K562 (cell line): ENCODE data around the gene LOC128125822.

ENCODE experiments used
- ATAC-seq: fragments of 200-7000 bp; cut with Tn5 transposase; 3 replicates; pipeline ENCODE4 v1.9.1; 2020; ENCODE audit warnings: moderate library complexity
- BruUV-seq: library from RNA; stranded (reverse); fragments of 400-500 nt; replicated peaks from 2 replicates; lab custom pipeline; 2021; lab: Mats Ljungman, UMichigan
- CTCF ChIA-PET: fragments of 300-600 bp; formaldehyde crosslinking; extraction: SDS; loops from one replicate; lab custom pipeline; 2021; ENCODE audit warnings: low intra/inter-chr PET ratio; lab: Yijun Ruan, JAX
- POLR2A ChIA-PET: fragments of 300-600, 350-650 bp; sonication (Branson Sonifier 250); formaldehyde crosslinking; extraction: SDS; loops from one replicate; lab custom pipeline; 2021; ENCODE audit warnings: antibody characterized with exemption, inconsistent platforms; lab: Yijun Ruan, JAX
- DNase-seq, 4 experiments: peaks; one replicate each; pipeline versions ENCODE4 v3.0.0 to v3.0.0-alpha.2; 2011 to 2018; ENCODE audit warnings: low spot score in 3 of 4, mixed read lengths in 3 of 4; ENCODE audit errors: extremely low read depth in 1 of 4
- FAIRE-seq: peaks from 2 replicates; lab custom pipeline; 2011; peaks lifted over from hg19 to GRCh38; lab: Jason Lieb, UNC
- H2AFZ ChIP-seq: 2 replicates; pipeline ENCODE4 v1.6.0; 2011; ENCODE audit warnings: low read depth, low read length, control low read depth, inconsistent platforms
- H3K27ac ChIP-seq: fragments of 200-600 bp; 3 replicates; pipeline ENCODE4 v1.8.0; 2011; ENCODE audit warnings: low read depth, mild to moderate bottlenecking, control low read depth, inconsistent platforms, low read length, moderate library complexity, mixed read lengths; ENCODE audit errors: extremely low read depth
- H3K27me3 ChIP-seq, 2 experiments: fragments of 300-600 bp in 1 of 2; 2 replicates in 1 of 2; 3 replicates in 1 of 2; pipeline versions ENCODE4 v1.6.0 to v1.8.0; 2011; ENCODE audit warnings: inconsistent platforms in 2 of 2, low read length in 2 of 2, mild to moderate bottlenecking in 1 of 2, mixed read lengths in 1 of 2, moderate library complexity in 1 of 2; ENCODE audit not compliant: control insufficient read depth in 2 of 2, insufficient read depth in 2 of 2
- H3K36me3 ChIP-seq: fragments of 300-600 bp; 3 replicates; pipeline ENCODE4 v1.8.0; 2011; ENCODE audit warnings: mild to moderate bottlenecking, low read length, inconsistent platforms; ENCODE audit not compliant: control insufficient read depth, insufficient read depth
- H3K4me1 ChIP-seq, 2 experiments: fragments of 200-600 bp in 1 of 2; replicated peaks in 1 of 2; 2 replicates in 1 of 2; 3 replicates in 1 of 2; pipeline versions ENCODE4 v1.5.1 to v1.8.0; 2011; ENCODE audit warnings: inconsistent platforms in 2 of 2, low read length in 2 of 2, mild to moderate bottlenecking in 1 of 2, mixed read lengths in 1 of 2, moderate library complexity in 1 of 2; ENCODE audit not compliant: control insufficient read depth in 2 of 2, insufficient read depth in 2 of 2
- H3K4me2 ChIP-seq: 2 replicates; pipeline ENCODE4 v1.6.1; 2011; ENCODE audit warnings: low read length, control low read depth, inconsistent platforms, mixed read lengths; ENCODE audit not compliant: insufficient read depth
- H3K4me3 ChIP-seq: fragments of 200-600 bp; sonication (generic), shearing (Covaris generic); 2 replicates; pipeline ENCODE4 v1.5.1; 2016; ENCODE audit warnings: control low read depth, inconsistent platforms
- H3K79me2 ChIP-seq: fragments of 200-600 bp; 3 replicates; pipeline ENCODE4 v1.8.0; 2011; ENCODE audit warnings: low read length, inconsistent platforms; ENCODE audit not compliant: control insufficient read depth, insufficient read depth
- H3K9ac ChIP-seq, 2 experiments: 2 replicates each; pipeline versions ENCODE4 v1.6.0 to v1.6.1; 2011; ENCODE audit warnings: low read depth in 2 of 2, low read length in 2 of 2, control low read depth in 1 of 2, inconsistent platforms in 1 of 2, mild to moderate bottlenecking in 1 of 2, mixed read lengths in 1 of 2; ENCODE audit not compliant: insufficient read depth in 1 of 2
- H3K9me1 ChIP-seq: one replicate; pipeline ENCODE4 v1.6.0; 2011; ENCODE audit warnings: inconsistent platforms, mild to moderate bottlenecking, low read length, moderate library complexity; ENCODE audit not compliant: control insufficient read depth, insufficient read depth
- H3K9me3 ChIP-seq: replicated peaks from 2 replicates; pipeline ENCODE4 v1.5.1; 2011; ENCODE audit warnings: low read depth, low read length, inconsistent platforms; ENCODE audit not compliant: control insufficient read depth, insufficient read depth
- H4K20me1 ChIP-seq: replicated peaks from 2 replicates; pipeline ENCODE4 v1.6.1; 2011; ENCODE audit warnings: low read length, inconsistent platforms, mixed read lengths; ENCODE audit not compliant: control insufficient read depth, insufficient read depth
- GABPA ChIP-seq: fragments of 200-800 bp; sonication (Bioruptor generic); conservative IDR thresholded peaks from 2 replicates; pipeline ENCODE4 v1.6.1; 2016; ENCODE audit warnings: low read depth, missing genetic modification characterization, missing compliant biosample characterization
- GABPB2 ChIP-seq: fragments of 250-450 bp; sonication (Bioruptor Pico); conservative IDR thresholded peaks from 2 replicates; pipeline ENCODE4 v1.5.1; 2021; ENCODE audit warnings: mild to moderate bottlenecking
- GTF3C2 ChIP-seq: IDR thresholded peaks from 3 replicates; pipeline ENCODE4 v1.6.1; 2011; ENCODE audit warnings: borderline replicate concordance, mild to moderate bottlenecking, moderate library complexity; ENCODE audit not compliant: insufficient read length; ENCODE audit errors: extremely low read depth
- HDAC2 ChIP-seq: fragments of 450-650 bp; IDR thresholded peaks from 2 replicates; pipeline ENCODE4 v1.6.1; 2016; ENCODE audit warnings: mild to moderate bottlenecking
- HSF4 ChIP-seq: fragments of 250-450 bp; sonication (Bioruptor Pico); IDR thresholded peaks from 2 replicates; pipeline ENCODE4 v2.1.2; 2022; ENCODE audit warnings: mild to moderate bottlenecking, moderate library complexity, borderline replicate concordance
- LEF1 ChIP-seq: fragments of 450-650 bp; IDR thresholded peaks from 2 replicates; pipeline ENCODE4 v1.6.1; 2016; ENCODE audit warnings: mild to moderate bottlenecking
- SMARCA5 ChIP-seq: fragments of 450-650 bp; IDR thresholded peaks from 2 replicates; pipeline ENCODE4 v1.6.1; 2016
- ZBTB7A ChIP-seq: IDR thresholded peaks from 2 replicates; pipeline ENCODE4 v1.6.1; 2011; ENCODE audit warnings: low read depth, mild to moderate bottlenecking, low read length, moderate library complexity, borderline replicate concordance; ENCODE audit not compliant: control insufficient read depth
- ZNF134 ChIP-seq: fragments of 250-450 bp; sonication (Bioruptor Pico); conservative IDR thresholded peaks from 2 replicates; pipeline ENCODE4 v1.4.0; 2020
- ZNF347 ChIP-seq: fragments of 450-650 bp; formaldehyde crosslinking; IDR thresholded peaks from 2 replicates; pipeline ENCODE4 v1.4.0; 2020; ENCODE audit warnings: low read depth, mild to moderate bottlenecking, moderate library complexity
- WGBS: fragments of 100-300 bp; shearing (Covaris generic); methylation state at CpG from one replicate; pipeline ENCODE4 v1.1.6; 2016; ENCODE audit warnings: low coverage, mixed read lengths; ENCODE audit not compliant: insufficient coverage; ENCODE audit errors: missing lambda C conversion rate; 5-methylcytosine and 5-hydroxymethylcytosine counted together
- in situ Hi-C: fragments of 300-500 bp; cut with MboI; formaldehyde crosslinking; loops from 4 replicates; pipeline ENCODE4 v1.15.0; 2018; ENCODE audit warnings: inconsistent platforms, mixed read lengths
- intact Hi-C: fragments of 100-400 bp; cut with micrococcal nuclease; formaldehyde crosslinking; loops from 2 replicates; pipeline ENCODE4 v1.14.2; 2022

Gene LOC128125822

GRCh38 chr6:63578757-63579156 lies 6.5 kb downstream of the LOC128125822 start:
- TF ChIP-seq ZBTB7A (no peak), SMARCA5 (no peak), GTF3C2 (no peak), HDAC2 (no peak), LEF1 (no peak), ZNF134 (CRISPR knock-in tag) (no peak), GABPA (tag) (no peak), ZNF347 (no peak), HSF4 (no peak), GABPB2 (CRISPR knock-in tag) (no peak)
- ATAC-seq (no peak), FAIRE-seq (no peak), DNase-seq (no peak)
- ChIA-PET POLR2A (no interaction called here), CTCF (no interaction called here)
- Histone ChIP-seq H3K4me3 (no peak overlapping the region), H3K9ac (no peak overlapping the region), H3K9me3 (no peaks in the 10 kb centered on the region), H3K9me1 (no peaks in the 10 kb centered on the region), H2AFZ (no peak overlapping the region), H4K20me1 (peaks cover 6% of the 10 kb centered on the region; the same call in 1 of the 2 replicates), H3K36me3 (peaks cover 64% of the 10 kb centered on the region), H3K4me2 (no peak overlapping the region), H3K27ac (no peak overlapping the region), H3K79me2 (peaks cover 39% of the 10 kb centered on the region), H3K27me3 (no peaks in the 10 kb centered on the region), H3K4me1 (no peaks in the 10 kb centered on the region; a peak in 1 of 5 replicates)
- 97% methylated on average over 2 of the region's 2 CpGs for WGBS
- in situ Hi-C loops = no loop called here
- intact Hi-C loops = loop anchor here (10.0 kb wide), 1 partner anchor 134 kb away; no protein-coding TSS in a partner anchor
- BruUV-seq = no TSS peak
